H9 (cell line): Measurements from ENCODE around the gene DCHS2. TPM values are rescaled to one million over a fixed set of nuclear protein-coding genes. Genes with fewer than 3 reads are reported as not detected.

Source experiments
- DNase-seq: peaks from one replicate; pipeline ENCODE4 v3.0.0-alpha.2; 2017
- H2AFZ ChIP-seq: one replicate; pipeline ENCODE4 v1.6.1; 2013; ENCODE audit warnings: mild to moderate bottlenecking, low read length, control low read depth, moderate library complexity
- H2AK5ac ChIP-seq: 2 replicates; pipeline ENCODE4 v1.6.1; 2013; ENCODE audit warnings: low read length, control low read depth, mixed read lengths; ENCODE audit not compliant: insufficient read length
- H2BK120ac ChIP-seq: one replicate; pipeline ENCODE4 v1.6.1; 2013; ENCODE audit warnings: low read depth, mild to moderate bottlenecking, low read length, control low read depth, inconsistent platforms; ENCODE audit not compliant: poor library complexity, severe bottlenecking
- H2BK12ac ChIP-seq: 2 replicates; pipeline ENCODE4 v1.6.1; 2013; ENCODE audit warnings: low read length, control low read depth, mixed read lengths, low read depth; ENCODE audit not compliant: insufficient read length
- H2BK15ac ChIP-seq: 2 replicates; pipeline ENCODE4 v1.6.1; 2013; ENCODE audit warnings: low read depth, low read length, control low read depth
- H2BK20ac ChIP-seq: one replicate; pipeline ENCODE4 v1.6.1; 2013; ENCODE audit warnings: low read depth, mild to moderate bottlenecking, low read length, control low read depth, inconsistent platforms; ENCODE audit not compliant: poor library complexity, severe bottlenecking
- H2BK5ac ChIP-seq: 2 replicates; pipeline ENCODE4 v1.6.1; 2013; ENCODE audit warnings: low read length, control low read depth, mixed read lengths; ENCODE audit not compliant: insufficient read length
- H3K14ac ChIP-seq: 2 replicates; pipeline ENCODE4 v1.6.1; 2013; ENCODE audit warnings: low read length, control low read depth; ENCODE audit not compliant: insufficient read depth
- H3K18ac ChIP-seq: 2 replicates; pipeline ENCODE4 v1.6.1; 2013; ENCODE audit warnings: low read depth, mild to moderate bottlenecking, mixed read lengths, low read length, control low read depth; ENCODE audit not compliant: insufficient read length
- H3K23ac ChIP-seq: 2 replicates; pipeline ENCODE4 v1.6.1; 2013; ENCODE audit warnings: low read length, control low read depth, mixed read lengths, low read depth; ENCODE audit not compliant: insufficient read length
- H3K23me2 ChIP-seq: 2 replicates; pipeline ENCODE4 v1.6.1; 2013; ENCODE audit warnings: low read depth, mild to moderate bottlenecking, mixed read lengths, low read length, control low read depth; ENCODE audit not compliant: insufficient read length, poor library complexity, severe bottlenecking
- H3K27ac ChIP-seq: 2 replicates; pipeline ENCODE4 v1.5.1; 2013; ENCODE audit warnings: low read length, control low read depth, mixed read lengths, low read depth; ENCODE audit not compliant: insufficient read length
- H3K27me3 ChIP-seq: 2 replicates; pipeline ENCODE4 v1.6.1; 2013; ENCODE audit warnings: low read length, control low read depth, inconsistent platforms; ENCODE audit not compliant: insufficient read depth
- H3K4ac ChIP-seq: 2 replicates; pipeline ENCODE4 v1.6.1; 2013; ENCODE audit warnings: low read depth, mild to moderate bottlenecking, control low read depth, inconsistent platforms, low read length, moderate library complexity
- H3K4me1 ChIP-seq: 2 replicates; pipeline ENCODE4 v1.6.1; 2013; ENCODE audit warnings: low read length, control low read depth, inconsistent platforms; ENCODE audit not compliant: insufficient read depth
- H3K4me2 ChIP-seq: 2 replicates; pipeline ENCODE4 v1.6.1; 2013; ENCODE audit warnings: low read length, control low read depth, mixed read lengths; ENCODE audit not compliant: insufficient read length, insufficient read depth
- H3K56ac ChIP-seq: 2 replicates; pipeline ENCODE4 v1.6.1; 2013; ENCODE audit warnings: low read depth, mild to moderate bottlenecking, mixed read lengths, low read length, control low read depth; ENCODE audit not compliant: insufficient read length
- H3K79me1 ChIP-seq: 2 replicates; pipeline ENCODE4 v1.6.1; 2013; ENCODE audit warnings: low read depth, mild to moderate bottlenecking, moderate library complexity, low read length, control low read depth, inconsistent platforms; ENCODE audit not compliant: insufficient read depth, poor library complexity, severe bottlenecking
- H3K79me2 ChIP-seq: 2 replicates; pipeline ENCODE4 v1.6.1; 2013; ENCODE audit warnings: low read length, control low read depth, inconsistent platforms; ENCODE audit not compliant: insufficient read depth
- H3K9ac ChIP-seq: 2 replicates; pipeline ENCODE4 v1.6.1; 2013; ENCODE audit warnings: low read length, control low read depth, mixed read lengths; ENCODE audit not compliant: insufficient read length; ENCODE audit errors: extremely low read depth
- H3K9me3 ChIP-seq: one replicate; pipeline ENCODE4 v1.6.1; 2013; ENCODE audit warnings: low read depth, low read length, inconsistent platforms; ENCODE audit not compliant: control insufficient read depth
- H3T11ph ChIP-seq: one replicate; pipeline ENCODE4 v1.6.1; 2013; ENCODE audit warnings: mild to moderate bottlenecking, low read length, control low read depth, inconsistent platforms
- H4K20me1 ChIP-seq: one replicate; pipeline ENCODE4 v1.6.1; 2013; ENCODE audit not compliant: control insufficient read depth, insufficient read length, insufficient read depth
- H4K5ac ChIP-seq: 2 replicates; pipeline ENCODE4 v1.6.1; 2013; ENCODE audit warnings: low read depth, mild to moderate bottlenecking, mixed read lengths, low read length, control low read depth; ENCODE audit not compliant: insufficient read length
- H4K8ac ChIP-seq: replicated peaks from 2 replicates; pipeline ENCODE4 v1.6.1; 2013; ENCODE audit warnings: low read length, control low read depth, mixed read lengths, low read depth; ENCODE audit not compliant: insufficient read length
- H4K91ac ChIP-seq: 2 replicates; pipeline ENCODE4 v1.6.1; 2013; ENCODE audit warnings: low read depth, mild to moderate bottlenecking, moderate library complexity, mixed read lengths, low read length, control low read depth; ENCODE audit not compliant: insufficient read length
- H3K27ac Mint-ChIP-seq, 3 experiments: 2 replicates in 2 of 3; 3 replicates in 1 of 3; pipeline ENCODE4 v1.8.0; 2020 to 2021; ENCODE audit warnings: mixed read lengths in 3 of 3, mild to moderate bottlenecking in 1 of 3, moderate library complexity in 1 of 3
- H3K27me3 Mint-ChIP-seq: 2 replicates; pipeline ENCODE4 v1.8.0; 2021; ENCODE audit warnings: low read depth, mild to moderate bottlenecking, moderate library complexity, mixed read lengths
- H3K36me3 Mint-ChIP-seq, 3 experiments: 2 replicates in 2 of 3; 3 replicates in 1 of 3; pipeline ENCODE4 v1.8.0; 2020 to 2021; ENCODE audit warnings: low read depth in 3 of 3, mixed read lengths in 3 of 3; ENCODE audit not compliant: insufficient read depth in 1 of 3
- H3K4me1 Mint-ChIP-seq, 2 experiments: 2 replicates each; pipeline ENCODE4 v1.8.0; 2020; ENCODE audit warnings: mixed read lengths in 2 of 2
- H3K4me3 Mint-ChIP-seq, 2 experiments: 2 replicates in 1 of 2; 3 replicates in 1 of 2; pipeline ENCODE4 v1.8.0; 2020 to 2021; ENCODE audit warnings: mild to moderate bottlenecking in 2 of 2, mixed read lengths in 2 of 2, moderate library complexity in 1 of 2
- H3K9me3 Mint-ChIP-seq, 2 experiments: 2 replicates in 1 of 2; 3 replicates in 1 of 2; pipeline ENCODE4 v1.8.0; 2020; ENCODE audit warnings: mild to moderate bottlenecking in 2 of 2, mixed read lengths in 2 of 2, moderate library complexity in 1 of 2
- CTCF ChIP-seq: fragments of 200-600 bp; sonication (generic); conservative IDR thresholded peaks from 3 replicates; pipeline ENCODE4 v1.8.0; 2021; ENCODE audit warnings: antibody characterized with exemption, mild to moderate bottlenecking
- WGBS: extraction: QIAGEN DNeasy Blood & Tissue Kit; methylation state at CpG from one replicate; pipeline ENCODE4 v1.1.7; 2013; ENCODE audit warnings: missing lambda C conversion rate, low lambda C conversion rate, mixed read lengths; ENCODE audit not compliant: insufficient read length; ENCODE audit errors: extremely low coverage; 5-methylcytosine and 5-hydroxymethylcytosine counted together
- total RNA-seq: library from RNA; stranded (reverse); gene quantifications from 2 replicates; pipeline ENCODE4 v1.2.1, GENCODE V29; 2021

The DCHS2 gene
- total RNA-seq, 1 experiment from 2014 or later, result 0.57 TPM

- WGBS, result no CpG with 5 or more reads among the region's 6 CpGs
- Histone ChIP-seq H3K27ac (no peak overlapping the region), H3K4ac (no peak overlapping the region), H3T11ph (no peak overlapping the region), H2BK20ac (no peak overlapping the region), H3K27me3 (no peaks in the 10 kb centered on the region), H3K4me2 (no peak overlapping the region), H2BK15ac (no peak overlapping the region), H3K23me2 (no peaks in the 10 kb centered on the region), H3K79me2 (no peaks in the 10 kb centered on the region), H3K79me1 (no peaks in the 10 kb centered on the region), H4K20me1 (no peaks in the 10 kb centered on the region), H4K8ac (no peak overlapping the region), H2AFZ (no peak overlapping the region), H3K14ac (no peak overlapping the region), H3K9me3 (no peaks in the 10 kb centered on the region), H4K5ac (no peak overlapping the region), H2AK5ac (no peak overlapping the region), H3K56ac (no peak overlapping the region), H2BK120ac (no peak overlapping the region), H3K23ac (no peak overlapping the region), H3K9ac (no peak overlapping the region), H2BK12ac (no peak overlapping the region), H3K18ac (no peak overlapping the region), H2BK5ac (no peak overlapping the region), H4K91ac (no peak overlapping the region), H3K4me1 (no peaks in the 10 kb centered on the region)
- H3K4me3 Mint-ChIP-seq, result no peak overlapping the region
- no peaks in the 10 kb centered on the region for H3K27me3 Mint-ChIP-seq
- no peaks in the 10 kb centered on the region for H3K9me3 Mint-ChIP-seq
- peaks cover 30 to 34% of the 10 kb centered on the region in 2 experiments for H3K4me1 Mint-ChIP-seq
- H3K27ac Mint-ChIP-seq, result no peak overlapping the region
- no peak for DNase-seq
- no peaks in the 10 kb centered on the region; a peak in 1 of 7 replicates for H3K36me3 Mint-ChIP-seq
- TF ChIP-seq CTCF, result no peak
These were observed 305.6 kb downstream of the DCHS2 start for GRCh38 chr4:154186035-154186434.
